HUES64 (cell line): ENCODE data around the gene SCAI.

Experiments
- H3K27ac ChIP-seq: 2 replicates; pipeline ENCODE4 v1.7.0; 2013; ENCODE audit warnings: low read depth, low read length, inconsistent platforms
- H3K27me3 ChIP-seq: 2 replicates; pipeline ENCODE4 v1.6.1; 2013; ENCODE audit warnings: mild to moderate bottlenecking, low read length; ENCODE audit not compliant: insufficient read depth
- H3K36me3 ChIP-seq: 2 replicates; pipeline ENCODE4 v1.6.1; 2013; ENCODE audit warnings: mild to moderate bottlenecking, low read length; ENCODE audit not compliant: insufficient read depth
- H3K4me1 ChIP-seq: 2 replicates; pipeline ENCODE4 v1.6.1; 2013; ENCODE audit warnings: mild to moderate bottlenecking, low read length, moderate library complexity; ENCODE audit not compliant: insufficient read depth
- H3K4me3 ChIP-seq: 2 replicates; pipeline ENCODE4 v1.5.1; 2013; ENCODE audit warnings: mild to moderate bottlenecking, low read length, moderate library complexity
- H3K9ac ChIP-seq: 2 replicates; pipeline ENCODE4 v1.6.1; 2013; ENCODE audit warnings: mild to moderate bottlenecking, low read depth, low read length
- H3K9me3 ChIP-seq: 2 replicates; pipeline ENCODE4 v1.6.1; 2013; ENCODE audit warnings: low read depth, low read length; ENCODE audit not compliant: insufficient read depth
- WGBS: fragments of 150-250, 120-280 bp; methylation state at CpG from one replicate; pipeline ENCODE4 v1.1.7; 2013; ENCODE audit warnings: missing lambda C conversion rate; 5-methylcytosine and 5-hydroxymethylcytosine counted together

Gene SCAI

DNA sequence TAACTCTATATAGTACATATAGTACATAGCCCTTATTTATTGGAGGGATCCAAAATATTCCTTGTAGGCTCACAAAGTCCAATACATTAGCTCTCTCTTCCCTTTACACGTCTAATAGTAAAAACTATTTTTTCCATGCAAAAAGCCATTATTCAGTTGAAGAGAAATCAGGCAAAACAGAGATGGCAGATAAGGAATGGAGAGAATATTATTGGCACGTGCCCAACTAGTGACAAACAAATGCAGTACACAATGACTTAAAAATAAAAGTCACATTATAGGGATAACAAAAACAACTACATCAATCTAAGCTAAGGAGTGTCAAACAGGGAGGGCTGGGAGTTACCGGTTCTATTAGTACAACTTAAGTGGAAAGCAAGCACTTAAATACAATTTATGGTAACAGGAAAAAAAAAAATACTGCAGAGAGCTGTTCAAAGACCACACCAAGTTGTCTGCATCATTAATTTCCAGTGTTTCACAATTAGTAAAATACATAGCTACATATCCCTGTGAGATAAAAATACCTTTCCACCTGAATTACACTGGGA is 4.1 kb upstream of the SCAI start:
- H3K27ac ChIP-seq = no peak overlapping the region
- peaks cover 40% of the 10 kb centered on the region for H3K36me3 ChIP-seq
- H3K9ac ChIP-seq = no peak overlapping the region
- H3K27me3 ChIP-seq = no peaks in the 10 kb centered on the region
- H3K4me3 ChIP-seq = no peak overlapping the region
- H3K4me1 ChIP-seq = peaks cover 7% of the 10 kb centered on the region
- H3K9me3 ChIP-seq = no peaks in the 10 kb centered on the region
- 100% methylated on average over 1 of the region's 3 CpGs for WGBS

DNA sequence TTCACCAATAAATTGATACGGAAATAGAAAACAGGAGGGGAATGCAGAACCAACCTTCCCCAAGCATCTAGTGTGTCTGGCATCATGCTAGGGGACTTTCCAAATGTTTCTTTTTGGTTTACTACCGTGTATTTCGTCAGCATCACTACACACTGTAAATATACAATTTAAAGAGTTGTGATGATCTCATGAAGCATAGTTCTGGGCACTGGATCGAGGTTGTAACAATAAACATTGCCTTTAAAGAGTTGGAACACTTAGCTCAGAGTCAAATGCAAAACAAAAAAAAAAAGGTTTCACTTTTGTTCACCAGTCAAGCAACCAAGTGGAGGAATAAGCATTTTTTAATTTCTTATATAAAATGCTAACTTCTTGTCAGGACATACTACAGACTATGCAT is 2.9 kb upstream of the SCAI start:
- 94% methylated on average over 4 of the region's 4 CpGs for WGBS

DNA sequence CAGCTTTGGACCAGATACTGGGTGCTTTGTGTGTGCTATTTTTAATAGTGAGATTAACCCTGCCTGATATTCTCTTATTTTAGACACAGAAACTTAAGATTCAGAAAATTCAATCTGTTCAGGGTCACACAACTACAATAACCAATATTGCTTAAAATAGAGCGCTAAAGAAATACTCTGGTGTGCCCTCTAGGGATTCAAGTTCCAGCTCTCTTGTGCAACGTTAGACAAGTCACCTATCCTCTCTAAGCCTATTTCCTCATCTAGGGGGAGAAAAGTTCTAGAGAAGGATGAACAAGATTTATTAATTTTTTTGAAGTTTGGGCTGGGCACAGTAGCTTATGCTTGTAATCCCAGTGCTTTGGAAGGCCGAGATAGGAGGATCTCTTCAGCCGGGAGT is 2.1 kb upstream of the SCAI start:
- 81% methylated on average over 3 of the region's 4 CpGs for WGBS
- Histone ChIP-seq H3K9me3 (no peaks in the 10 kb centered on the region), H3K4me3 (no peak overlapping the region), H3K4me1 (peaks cover 7% of the 10 kb centered on the region), H3K27ac (no peak overlapping the region), H3K9ac (no peak overlapping the region), H3K36me3 (peaks cover 36% of the 10 kb centered on the region), H3K27me3 (no peaks in the 10 kb centered on the region)

More for the DNA sequence above, 2.9 kb upstream of the SCAI start:
- Histone ChIP-seq H3K9me3 (no peaks in the 10 kb centered on the region), H3K4me1 (peaks cover 7% of the 10 kb centered on the region), H3K27me3 (no peaks in the 10 kb centered on the region), H3K4me3 (no peak overlapping the region), H3K36me3 (peaks cover 36% of the 10 kb centered on the region), H3K27ac (no peak overlapping the region), H3K9ac (no peak overlapping the region)

DNA sequence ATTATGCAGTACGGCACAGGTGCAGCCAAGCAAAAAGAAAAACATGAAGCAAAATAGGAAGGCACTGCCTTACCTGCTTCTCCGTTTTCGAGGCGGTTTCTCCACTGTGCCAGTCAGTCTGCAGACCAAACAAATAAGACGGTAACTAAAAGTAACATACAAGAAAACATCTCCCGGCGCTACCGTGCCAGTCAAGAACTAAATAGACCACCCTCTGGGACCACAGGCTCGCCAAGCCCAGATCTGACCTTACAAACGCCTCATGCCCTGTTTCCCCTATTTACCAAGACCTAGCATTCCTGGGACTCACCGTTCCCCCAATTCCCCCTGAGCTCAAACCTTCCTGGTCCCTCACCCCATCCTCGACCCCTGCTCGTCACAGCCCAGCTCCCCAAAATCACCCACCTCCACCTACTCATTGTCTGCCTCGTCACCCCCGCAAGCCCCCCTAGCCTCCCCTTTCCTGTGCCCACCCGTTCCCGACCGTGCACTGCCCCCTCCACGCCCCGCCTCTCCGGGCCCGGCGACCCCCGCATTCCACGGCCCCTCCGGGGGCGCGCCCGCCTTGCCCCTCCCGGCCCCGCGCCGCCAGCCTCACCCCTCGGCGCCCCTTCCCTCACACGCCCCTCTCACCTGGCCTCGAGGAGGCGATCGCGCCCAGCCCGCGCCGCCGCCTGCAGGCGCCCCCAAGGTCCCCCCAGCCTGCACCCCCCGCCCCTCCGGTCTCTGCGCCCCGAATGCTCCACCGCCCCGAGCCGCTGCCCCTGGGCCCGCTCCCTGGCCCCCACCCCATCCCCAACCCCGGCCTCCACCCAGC is 560 bp downstream of the SCAI start:
- Histone ChIP-seq H3K27ac (peak overlapping the region; percentile 69; the same call in 1 of the 2 replicates), H3K27me3 (no peaks in the 10 kb centered on the region), H3K4me3 (peak overlapping the region; percentile 74), H3K9ac (peak overlapping the region; percentile 55), H3K9me3 (no peaks in the 10 kb centered on the region), H3K36me3 (peaks cover 27% of the 10 kb centered on the region), H3K4me1 (peaks cover 7% of the 10 kb centered on the region)
- WGBS = 4% methylated on average over 50 of the region's 54 CpGs

DNA sequence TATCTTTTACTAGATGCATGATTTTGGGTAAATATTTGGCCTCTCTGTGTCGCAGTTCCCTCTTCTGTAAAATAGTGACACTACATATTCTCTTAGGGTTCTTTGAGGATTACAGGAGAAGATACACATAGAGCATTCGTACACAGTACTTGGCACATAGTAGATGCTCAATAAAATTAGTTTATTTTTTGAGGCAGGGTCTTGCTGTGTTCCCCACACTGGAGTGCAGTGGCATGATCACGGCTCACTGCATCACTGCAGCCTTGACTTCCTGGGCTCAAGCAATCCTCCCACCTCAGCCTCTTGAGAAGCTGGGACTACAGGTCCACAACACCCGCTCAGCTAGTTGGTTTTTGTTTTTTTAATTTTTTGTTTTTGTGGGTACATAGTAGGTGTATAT is 1.6 kb downstream of the SCAI start:
- Histone ChIP-seq H3K36me3 (peaks cover 27% of the 10 kb centered on the region), H3K27me3 (no peaks in the 10 kb centered on the region), H3K27ac (no peak overlapping the region), H3K9me3 (no peaks in the 10 kb centered on the region), H3K4me1 (peaks cover 7% of the 10 kb centered on the region), H3K4me3 (peak overlapping the region; percentile 74; the same call in 1 of the 2 replicates), H3K9ac (no peak overlapping the region)
- 98% methylated on average over 3 of the region's 4 CpGs for WGBS

DNA sequence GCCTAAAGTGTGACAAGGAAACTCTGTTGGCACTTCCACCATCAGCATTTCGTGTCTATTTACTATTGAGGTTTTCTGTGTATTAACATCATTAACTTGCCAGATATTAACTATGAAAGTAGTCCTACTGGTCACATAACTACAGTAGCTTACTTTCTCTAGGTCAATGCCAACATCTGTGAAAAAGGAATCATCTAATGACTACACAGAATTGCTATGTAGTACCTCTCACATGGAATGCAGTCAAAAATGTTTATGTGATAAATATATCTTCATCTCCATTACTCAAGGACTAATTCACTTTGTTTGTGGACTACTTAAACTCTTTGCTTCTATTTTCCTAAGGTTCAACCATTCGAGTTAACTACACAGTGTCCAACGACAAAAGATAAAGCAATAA is 2.1 kb downstream of the SCAI start:
- Histone ChIP-seq H3K27ac (no peak overlapping the region), H3K4me3 (no peak overlapping the region), H3K9me3 (no peaks in the 10 kb centered on the region), H3K4me1 (peaks cover 7% of the 10 kb centered on the region), H3K9ac (no peak overlapping the region), H3K27me3 (no peaks in the 10 kb centered on the region), H3K36me3 (peaks cover 27% of the 10 kb centered on the region)
- WGBS = 98% methylated on average over 2 of the region's 3 CpGs

DNA sequence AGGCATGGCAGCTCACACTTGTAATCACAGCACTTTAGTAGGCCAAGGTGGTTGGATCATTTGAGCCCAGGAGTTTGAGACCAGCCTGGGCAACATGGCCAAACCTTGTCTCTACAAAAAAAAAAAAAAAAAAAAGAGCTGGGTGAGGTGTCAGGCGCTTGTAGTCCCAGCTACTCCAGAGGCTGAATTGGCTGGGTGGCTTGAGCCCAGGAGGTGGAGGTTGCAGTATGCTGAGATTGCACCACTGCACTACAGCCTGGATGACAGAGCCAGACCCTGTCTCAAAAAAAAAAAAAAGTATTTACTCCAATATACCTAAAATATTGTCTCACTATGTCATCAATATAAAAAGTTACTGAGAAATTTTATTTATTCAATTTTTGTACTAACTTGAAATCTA is 2.8 kb downstream of the SCAI start:
- Histone ChIP-seq H3K9ac (no peak overlapping the region), H3K27me3 (no peaks in the 10 kb centered on the region), H3K27ac (no peak overlapping the region), H3K36me3 (peaks cover 27% of the 10 kb centered on the region), H3K4me1 (peaks cover 7% of the 10 kb centered on the region), H3K4me3 (no peak overlapping the region), H3K9me3 (no peaks in the 10 kb centered on the region)
- 100% methylated on average over 1 of the region's 1 CpG for WGBS

DNA sequence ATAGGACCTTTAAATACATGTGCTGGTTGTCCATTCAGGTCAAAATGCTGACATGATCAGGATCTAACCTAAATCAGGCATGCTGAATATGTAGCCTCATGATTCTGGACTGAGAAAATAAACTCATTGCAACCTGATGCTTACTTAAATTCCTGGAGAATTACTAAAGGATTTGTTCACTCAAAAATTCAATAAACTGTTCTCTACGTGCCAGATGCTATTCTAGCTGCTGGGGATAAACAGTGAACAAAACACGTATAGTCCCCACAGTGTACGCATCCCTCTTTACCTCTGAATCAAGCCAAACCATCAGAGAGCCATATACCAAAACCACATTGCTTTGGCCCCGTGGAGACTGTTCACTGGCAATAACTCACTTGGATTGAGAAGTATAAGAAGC is 6.1 kb downstream of the SCAI start:
- peaks cover 30% of the 10 kb centered on the region for H3K36me3 ChIP-seq
- H3K4me1 ChIP-seq = no peaks in the 10 kb centered on the region
- no peak overlapping the region for H3K27ac ChIP-seq
- no peaks in the 10 kb centered on the region for H3K9me3 ChIP-seq
- H3K4me3 ChIP-seq = no peak overlapping the region
- H3K27me3 ChIP-seq = no peaks in the 10 kb centered on the region
- 97% methylated on average over 3 of the region's 4 CpGs for WGBS
- no peak overlapping the region for H3K9ac ChIP-seq

DNA sequence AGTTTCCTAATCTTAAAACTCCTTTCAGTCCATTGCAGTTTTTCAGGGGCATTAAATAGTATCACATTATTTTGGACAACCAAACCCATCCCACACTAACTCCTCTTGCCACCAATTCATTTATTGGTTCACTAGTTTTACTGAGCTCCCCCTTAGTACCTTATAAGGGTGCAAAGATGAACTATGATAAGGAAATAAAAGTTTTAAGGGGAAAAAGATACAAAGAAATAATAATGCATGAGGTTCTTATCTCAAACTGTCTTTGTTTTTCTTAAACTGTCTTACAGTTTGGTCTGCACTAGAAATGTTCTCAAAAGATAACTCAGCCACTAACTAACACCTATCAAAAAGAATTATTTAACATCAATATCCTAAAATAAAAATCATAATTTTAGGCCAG is 8.4 kb downstream of the SCAI start:
- H3K27me3 ChIP-seq = no peaks in the 10 kb centered on the region
- peaks cover 13% of the 10 kb centered on the region for H3K36me3 ChIP-seq
- H3K27ac ChIP-seq = no peak overlapping the region
- no peaks in the 10 kb centered on the region for H3K9me3 ChIP-seq
- H3K4me3 ChIP-seq = no peak overlapping the region
- H3K9ac ChIP-seq = no peak overlapping the region
- H3K4me1 ChIP-seq = no peaks in the 10 kb centered on the region

DNA sequence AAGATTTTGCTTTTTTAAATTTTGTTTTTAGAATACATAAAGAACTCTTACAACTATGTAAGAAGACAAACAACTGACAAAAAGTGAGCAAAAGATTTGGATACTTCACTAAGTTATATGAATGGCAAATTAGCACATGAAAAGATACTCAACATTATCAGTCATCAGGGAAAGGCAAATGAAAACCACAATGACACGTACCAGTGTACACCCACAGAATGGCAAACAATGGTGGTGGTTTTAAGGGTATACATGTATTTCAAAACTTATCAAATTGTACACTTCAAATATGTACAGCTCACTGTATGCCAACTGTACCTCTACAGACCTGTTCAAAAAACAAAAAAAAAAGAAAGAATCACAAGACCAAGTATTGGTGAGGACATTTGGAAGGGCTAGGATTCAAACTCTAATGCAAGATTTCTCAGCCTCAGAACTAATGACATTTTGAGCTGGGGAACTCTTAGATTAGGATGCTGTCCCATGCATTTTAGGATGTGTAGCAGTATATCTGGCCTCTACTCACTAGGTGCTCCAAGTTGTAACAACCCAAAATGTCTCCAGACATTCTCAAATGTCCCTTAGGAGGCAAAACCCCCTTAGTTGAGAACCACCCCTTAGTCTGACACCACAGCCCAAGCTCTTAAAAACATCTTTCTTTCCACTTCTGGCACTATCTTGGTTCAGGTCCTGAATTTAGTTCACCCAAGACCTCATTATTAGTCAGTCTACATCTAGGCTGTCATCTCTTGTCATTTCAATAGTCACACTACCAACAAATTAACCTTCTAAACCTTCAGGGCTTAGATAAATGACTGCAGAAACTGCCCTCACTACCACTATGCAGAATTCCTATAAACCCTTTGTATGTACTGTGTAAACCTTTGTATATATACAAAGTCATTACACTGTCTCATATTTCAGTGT is 9.7 kb downstream of the SCAI start:
- WGBS = no CpG with 5 or more reads among the region's 1 CpG
- H3K9me3 ChIP-seq = no peaks in the 10 kb centered on the region
- H3K9ac ChIP-seq = no peak overlapping the region

DNA sequence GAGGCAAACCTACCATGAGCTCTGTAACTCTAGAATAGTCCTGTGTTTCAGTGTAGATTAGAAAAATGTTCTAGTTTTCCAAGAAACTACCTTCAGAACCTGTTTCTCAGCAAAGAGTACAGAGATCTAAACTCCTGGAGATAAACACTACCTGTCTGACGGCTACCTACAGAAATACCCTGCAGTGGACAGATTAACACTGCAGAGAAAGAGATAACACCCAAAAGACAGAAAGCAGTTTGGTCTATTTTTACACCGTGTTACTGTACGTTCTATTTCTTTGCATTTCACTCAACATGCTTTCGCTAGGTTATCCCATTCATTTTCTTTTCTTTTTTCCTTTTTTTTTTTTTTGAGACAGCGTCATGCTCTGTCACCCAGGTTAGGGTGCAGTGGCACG is 11.6 kb downstream of the SCAI start:
- H3K4me1 ChIP-seq = no peaks in the 10 kb centered on the region
- no peaks in the 10 kb centered on the region for H3K9me3 ChIP-seq
- H3K27me3 ChIP-seq = no peaks in the 10 kb centered on the region
- WGBS = 95% methylated on average over 6 of the region's 6 CpGs
- H3K9ac ChIP-seq = no peak overlapping the region
- no peak overlapping the region for H3K4me3 ChIP-seq
- H3K36me3 ChIP-seq = 0 out of 2 replicates have a peak, but pooled peaks cover 3% of the 10 kb centered on the region
- H3K27ac ChIP-seq = no peak overlapping the region

More for the DNA sequence above, 9.7 kb downstream of the SCAI start:
- Histone ChIP-seq H3K27me3 (no peaks in the 10 kb centered on the region), H3K4me1 (no peaks in the 10 kb centered on the region), H3K4me3 (no peak overlapping the region), H3K27ac (no peak overlapping the region), H3K36me3 (0 out of 2 replicates have a peak, but pooled peaks cover 3% of the 10 kb centered on the region)
